ENCODE measurements around the gene TTC7B. TPM values are rescaled to one million over a fixed set of nuclear protein-coding genes. Genes with fewer than 3 reads are reported as not detected.

The TTC7B gene
- total and polyA plus RNA-seq, 2 of the 13 experiments (the other 11 are each of a cell fraction or from before 2014, with no cell fraction given) = 1.3 to 3.2 TPM

GRCh38 chr14:90692061-90692460 lies 124.2 kb downstream of the TTC7B start (continued):
- no peak for TF ChIP-seq TFE3 (CRISPR knock-in tag; IDR thresholded peaks at IDR 0.05)
- no peak for TF ChIP-seq RARG (CRISPR knock-in tag; IDR thresholded peaks at IDR 0.05; ENCODE audit: low read depth)
- TF ChIP-seq SNRNP70 (IDR thresholded peaks at IDR 0.05; ENCODE audit: low read depth, low read length) = no peak
- TF ChIP-seq HOXA3 (CRISPR knock-in tag; IDR thresholded peaks at IDR 0.05) = no peak
- TF ChIP-seq ZNF546 (CRISPR knock-in tag; conservative IDR thresholded peaks at IDR 0.05) = no peak
- no peak for TF ChIP-seq ZNF550 (CRISPR knock-in tag; IDR thresholded peaks at IDR 0.05; ENCODE audit: borderline replicate concordance)
- TF ChIP-seq ZBTB37 (CRISPR knock-in tag; IDR thresholded peaks at IDR 0.05) = no peak
- TF ChIP-seq FOXJ3 (CRISPR knock-in tag; IDR thresholded peaks at IDR 0.05; ENCODE audit: borderline replicate concordance) = no peak
- TF ChIP-seq RELA (CRISPR knock-in tag; IDR thresholded peaks at IDR 0.05) = no peak
- TF ChIP-seq ZNF143 (CRISPR knock-in tag; IDR thresholded peaks at IDR 0.05) = no peak

- Histone ChIP-seq H3K27ac (ENCODE audit: extremely low read length, insufficient read depth, low read length) (no peak overlapping the region), H3K9me3 (ENCODE audit: low read length) (no peaks in the 10 kb centered on the region), H4K20me1 (ENCODE audit: insufficient read depth, low read length) (no peaks in the 10 kb centered on the region), H3K9ac (ENCODE audit: insufficient read depth, low read depth, low read length) (no peak overlapping the region), H3K4me2 (ENCODE audit: low read depth, low read length) (no peak overlapping the region), H3K36me3 (replicated peaks in 1 of 2; ENCODE audit: control insufficient read depth in 1 of 2, insufficient read depth in 2 of 2, low read length in 2 of 2) (no peaks in the 10 kb centered on the region), H3K4me1 (ENCODE audit: insufficient read depth, low read length) (no peaks in the 10 kb centered on the region), H3K4me3 (replicated peaks in 1 of 3; ENCODE audit: insufficient read depth in 1 of 3, low read depth in 2 of 3, low read length in 3 of 3) (no peak overlapping the region), H3K79me2 (ENCODE audit: insufficient read depth, low read length) (no peaks in the 10 kb centered on the region), H2AFZ (ENCODE audit: low read length) (no peak overlapping the region), H3K27me3 (ENCODE audit: control insufficient read depth in 1 of 2, insufficient read depth in 2 of 2, low read length in 2 of 2) (no peaks in the 10 kb centered on the region)
- no TSS peak for BruUV-seq (replicated peaks)
- FAIRE-seq = no peak
- POLR2A ChIA-PET = no interaction called here
- DNase-seq (ENCODE audit: low spot score) = no peak
- in situ Hi-C loops (cut with HindIII; ENCODE audit: extremely low pct_ligation_motif_present, low pct_unique_long_range_greater_than_20kb) = loop anchor here (10.0 kb wide), 1 partner anchor 287 kb away; no protein-coding TSS in a partner anchor
- ATAC-seq = no peak
- WGBS (ENCODE audit: low lambda C conversion rate) = 85% methylated on average over 2 of the region's 2 CpGs
- CTCF ChIA-PET (ENCODE audit: low intra/inter-chr PET ratio, low total read pairs) = no interaction called here
- TF ChIP-seq NR2F6 (IDR thresholded peaks at IDR 0.05) (no peak), NR2F6 (CRISPR knock-in tag; IDR thresholded peaks at IDR 0.05) (no peak), GMEB2 (CRISPR knock-in tag; IDR thresholded peaks at IDR 0.05; ENCODE audit: low read depth) (no peak)
- intact Hi-C loops (cut with micrococcal nuclease; ENCODE audit: unreplicated experiment) = no loop called here
These were observed 124.6 kb downstream of the TTC7B start for GRCh38 chr14:90691627-90692026.
